Transverse colon (tissue), 4 donors: ENCODE data around the gene RPL29. TPM values are rescaled to one million over a fixed set of nuclear protein-coding genes. Genes with fewer than 3 reads are reported as not detected.

ENCODE experiments used
- DNase-seq: peaks from one replicate; pipeline ENCODE4 v3.0.0-alpha.2; 2019
- H3K27ac ChIP-seq, 4 donors: fragments of 200-600 bp; sonication (generic); 2 replicates each; pipeline ENCODE4 v1.5.1; 2016 to 2018; ENCODE audit warnings: inconsistent platforms in 4 of 4
- H3K27me3 ChIP-seq: fragments of 200-600 bp; sonication (generic); 2 replicates; pipeline ENCODE4 v1.5.1; 2017; ENCODE audit warnings: inconsistent platforms
- H3K36me3 ChIP-seq, 4 donors: fragments of 200-600 bp; sonication (generic); 2 replicates each; pipeline ENCODE4 v1.5.1; 2017 to 2019; ENCODE audit warnings: inconsistent platforms in 4 of 4
- H3K4me1 ChIP-seq, 4 donors: fragments of 200-600 bp; sonication (generic); 2 replicates each; pipeline ENCODE4 v1.5.1; 2017 to 2020; ENCODE audit warnings: inconsistent platforms in 4 of 4
- H3K4me3 ChIP-seq, 4 donors: fragments of 200-600 bp; sonication (generic); 1 replicate in 1 of 4; 2 replicates in 3 of 4; pipeline versions ENCODE4 v1.5.1 to v1.6.1; 2017 to 2019; ENCODE audit warnings: inconsistent platforms in 4 of 4
- H3K9me3 ChIP-seq, 2 donors: fragments of 200-600 bp; sonication (generic); 2 replicates each; pipeline ENCODE4 v1.5.1; 2017 to 2019; ENCODE audit warnings: inconsistent platforms in 2 of 2
- CTCF ChIP-seq, 5 experiments: fragments of 200-600 bp in 3 of 5; fragments of 450-650 bp in 2 of 5; sonication (generic) in 3 of 5; IDR thresholded peaks; 1 replicate in 2 of 5; 2 replicates in 3 of 5; pipeline ENCODE4 v1.5.1; 2016 to 2017; ENCODE audit warnings: antibody characterized with exemption in 5 of 5, inconsistent platforms in 3 of 5, mild to moderate bottlenecking in 2 of 5, moderate library complexity in 1 of 5
- EP300 ChIP-seq: sonication (generic); formaldehyde crosslinking; IDR thresholded peaks from one replicate; pipeline ENCODE4 v1.6.1; 2017; ENCODE audit warnings: antibody characterized with exemption, low read depth
- POLR2A ChIP-seq: fragments of 450-650 bp; IDR thresholded peaks from one replicate; pipeline ENCODE4 v1.6.1; 2016; ENCODE audit warnings: antibody characterized with exemption, mild to moderate bottlenecking, moderate library complexity
- POLR2AphosphoS5 ChIP-seq, 3 donors: sonication (generic); formaldehyde crosslinking; IDR thresholded peaks; one replicate each; pipeline ENCODE4 v1.6.1; 2016; ENCODE audit warnings: antibody characterized with exemption in 3 of 3
- WGBS, 2 donors: methylation state at CpG; one replicate each; pipeline ENCODE4 v1.1.5; 2018; ENCODE audit warnings: low coverage in 1 of 2; 5-methylcytosine and 5-hydroxymethylcytosine counted together
- in situ Hi-C, 4 donors: fragments of 200-750 bp; cut with MboI; loops; one replicate each; pipeline versions ENCODE4 v1.15.0 to v1.15.1; 2017; ENCODE audit warnings: low sequenced_read_pairs in 3 of 4, low pct_ligation_motif_present in 1 of 4, low pct_unique_long_range_greater_than_20kb in 1 of 4
- intact Hi-C: fragments of 100-400 bp; cut with DNase I; formaldehyde crosslinking; loops from one replicate; pipeline ENCODE4 v1.15.1; 2023; ENCODE audit warnings: low total_unique reads
- total RNA-seq, 4 donors: library from RNA; depleted of rRNA; stranded (reverse); fragments of >200 nt; gene quantifications; one replicate each; pipeline ENCODE4 v1.1.0, GENCODE V29; 2016

Gene RPL29
- total RNA-seq, 4 donors from 2014 or later = 366 to 1,281 (median 746) TPM

- 57 to 93% methylated on average over 3 to 16 of the region's 16 CpGs for WGBS, 2 donors
- no peaks in the 10 kb centered on the region for H3K9me3 ChIP-seq
- no peak overlapping the region for H3K4me3 ChIP-seq
- intact Hi-C loops = loop anchor here (5.0 to 10.0 kb wide), 2 partner anchors 51 to 138 kb away; partner anchors contain the start of gene DUSP7
- DNase-seq = no peak
- H3K27ac ChIP-seq = no peak overlapping the region
- in situ Hi-C loops = loop anchor here (5.0 to 25.0 kb wide), 4 partner anchors 51 to 333 kb away; partner anchors contain the start of gene DUSP7 (in 1 of the 4)
- H3K27me3 ChIP-seq = no peaks in the 10 kb centered on the region
- TF ChIP-seq POLR2AphosphoS5 (IDR thresholded peaks at IDR 0.05) (no peak), POLR2A (no peak), CTCF (IDR thresholded peaks at IDR 0.05) (no peak), EP300 (no peak)
- H3K4me1 ChIP-seq = peaks cover 0 to 15% (median 6%) of the 10 kb centered on the region in 4 donors
- no peaks in the 10 kb centered on the region for H3K36me3 ChIP-seq
Measured at GRCh38 chr3:52004163-52004787, 8.6 kb upstream of the RPL29 start.

- Histone ChIP-seq H3K36me3 (no peaks in the 10 kb centered on the region), H3K27me3 (peaks cover 4% of the 10 kb centered on the region), H3K4me3 (no peak overlapping the region), H3K27ac (no peak overlapping the region), H3K4me1 (peaks cover 0 to 15% (median 6%) of the 10 kb centered on the region in 4 donors), H3K9me3 (no peaks in the 10 kb centered on the region)
- WGBS, 2 donors = 40 to 67% methylated on average over 2 to 6 of the region's 6 CpGs
- in situ Hi-C loops = loop anchor here (5.0 to 25.0 kb wide), 4 partner anchors 52 to 335 kb away; partner anchors contain the start of gene DUSP7 (in 1 of the 4)
- no peak for DNase-seq
- TF ChIP-seq POLR2A = no peak
- TF ChIP-seq CTCF (IDR thresholded peaks at IDR 0.05) = no peak
- TF ChIP-seq POLR2AphosphoS5 (IDR thresholded peaks at IDR 0.05) = no peak
- TF ChIP-seq EP300 = no peak
- intact Hi-C loops = loop anchor here (5.0 to 10.0 kb wide), 2 partner anchors 52 to 140 kb away; partner anchors contain the start of gene DUSP7
Measured at GRCh38 chr3:52002748-52003147, 7.1 kb upstream of the RPL29 start.

- in situ Hi-C loops (loop anchor here (5.0 to 25.0 kb wide), 4 partner anchors 53 to 336 kb away; partner anchors contain the start of gene DUSP7 (in 1 of the 4)), intact Hi-C loops (loop anchor here (2.0 to 10.0 kb wide), 3 partner anchors 53 to 141 kb away; partner anchors contain the start of gene DUSP7)
- peaks cover 4% of the 10 kb centered on the region for H3K27me3 ChIP-seq
- peak; percentile 79 for DNase-seq
- H3K27ac ChIP-seq = no peak overlapping the region
- H3K36me3 ChIP-seq = no peaks in the 10 kb centered on the region
- peaks cover 0 to 15% (median 6%) of the 10 kb centered on the region in 4 donors for H3K4me1 ChIP-seq
- H3K9me3 ChIP-seq = no peaks in the 10 kb centered on the region
- WGBS, 2 donors = 3% methylated on average over 16 of the region's 18 CpGs; no CpG with 5 or more reads in 1 of the 2 donors
- H3K4me3 ChIP-seq = no peak overlapping the region
- TF ChIP-seq EP300 (no peak), CTCF (IDR thresholded peaks at IDR 0.05) (peak; percentile 87 to 96 (median 90)), POLR2AphosphoS5 (IDR thresholded peaks at IDR 0.05) (no peak), POLR2A (no peak)
Measured at GRCh38 chr3:52001443-52001974, 5.8 kb upstream of the RPL29 start.

- no peak for DNase-seq
- Histone ChIP-seq H3K9me3 (no peaks in the 10 kb centered on the region), H3K36me3 (peaks cover 0 to 1% (median under 1%) of the 10 kb centered on the region in 4 donors), H3K27me3 (peaks cover 4% of the 10 kb centered on the region), H3K27ac (no peak overlapping the region), H3K4me3 (no peak overlapping the region), H3K4me1 (peaks cover 4 to 12% (median 5%) of the 10 kb centered on the region in 4 donors)
- intact Hi-C loops (loop anchor here (2.0 to 10.0 kb wide), 3 partner anchors 55 to 142 kb away; partner anchors contain the start of gene DUSP7), in situ Hi-C loops (loop anchor here (5.0 to 25.0 kb wide), 4 partner anchors 55 to 337 kb away; partner anchors contain the start of gene DUSP7 (in 1 of the 4))
- WGBS, 2 donors = 86% methylated on average over 2 of the region's 2 CpGs; no CpG with 5 or more reads in 1 of the 2 donors
- no peak for TF ChIP-seq POLR2A
- no peak for TF ChIP-seq POLR2AphosphoS5 (IDR thresholded peaks at IDR 0.05)
- no peak for TF ChIP-seq EP300
- no peak for TF ChIP-seq CTCF (IDR thresholded peaks at IDR 0.05)
Measured at GRCh38 chr3:51999846-52000245, 4.2 kb upstream of the RPL29 start.
